BLaER1 treated with 17β-estradiol and CSF1 and Interleukin-3, amounts not matched to agents 10 nM and 100 nM (cell line): ENCODE measurements around the gene FILIP1L.

Experiments used
- H3K27ac ChIP-seq, 11 experiments: shearing (Covaris generic); formaldehyde crosslinking; 2 replicates each; pipeline ENCODE4 v1.8.1; 2022
- H3K27me3 ChIP-seq, 11 experiments: shearing (Covaris generic); formaldehyde crosslinking; 2 replicates each; pipeline ENCODE4 v1.8.1; 2022
- H3K36me3 ChIP-seq, 11 experiments: shearing (Covaris generic); formaldehyde crosslinking; 2 replicates each; pipeline ENCODE4 v1.8.1; 2022
- H3K4me1 ChIP-seq, 10 experiments: shearing (Covaris generic); formaldehyde crosslinking; 2 replicates each; pipeline ENCODE4 v1.8.1; 2022
- H3K4me2 ChIP-seq, 11 experiments: shearing (Covaris generic); formaldehyde crosslinking; 2 replicates each; pipeline ENCODE4 v1.8.1; 2022
- H3K4me3 ChIP-seq, 10 experiments: shearing (Covaris generic); formaldehyde crosslinking; 2 replicates each; pipeline ENCODE4 v1.8.1; 2022
- H3K9ac ChIP-seq, 11 experiments: shearing (Covaris generic); formaldehyde crosslinking; 2 replicates each; pipeline ENCODE4 v1.8.1; 2022
- H3K9me3 ChIP-seq, 11 experiments: shearing (Covaris generic); formaldehyde crosslinking; replicated peaks in 1 of 11; 2 replicates each; pipeline ENCODE4 v1.8.1; 2022
- H4K20me1 ChIP-seq, 11 experiments: shearing (Covaris generic); formaldehyde crosslinking; 2 replicates each; pipeline ENCODE4 v1.8.1; 2022
- Cebpa-rat ChIP-seq, 11 experiments: shearing (Covaris generic); IDR thresholded peaks; 2 replicates each; pipeline ENCODE4 v1.8.1; 2022

FILIP1L gene

DNA sequence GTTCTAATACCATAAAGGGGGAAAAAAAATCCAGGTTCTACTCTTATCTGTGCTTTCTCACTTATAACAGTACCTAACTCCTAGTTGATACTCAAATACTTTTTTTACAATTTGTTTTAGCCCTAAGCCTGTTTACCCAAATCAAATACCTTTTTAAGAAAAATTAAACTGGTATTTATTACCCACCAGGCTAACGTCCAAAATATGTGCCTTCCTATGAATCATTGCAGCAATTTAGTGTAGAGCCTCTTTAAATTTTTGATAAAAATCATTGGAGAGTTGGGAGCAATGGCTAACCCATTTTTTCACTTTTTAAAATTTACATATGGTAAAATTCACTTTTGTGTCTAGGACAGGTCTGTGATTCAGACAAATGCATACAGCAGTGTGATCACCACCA, 27.9 kb downstream of the FILIP1L start:
- Histone ChIP-seq H3K4me3 (no peak overlapping the region), H3K27me3 (no peaks in the 10 kb centered on the region), H3K27ac (no peak overlapping the region), H3K4me2 (no peak overlapping the region), H4K20me1 (peaks cover 0 to 11% (median 0%) of the 10 kb centered on the region in 11 experiments; a peak in 5 of 22 replicates), H3K9ac (no peak overlapping the region), H3K9me3 (no peaks in the 10 kb centered on the region), H3K4me1 (peaks cover 0 to 35% (median 9%) of the 10 kb centered on the region in 10 experiments; a peak in 14 of 20 replicates), H3K36me3 (no peaks in the 10 kb centered on the region)
- no peak for TF ChIP-seq Cebpa-rat (IDR thresholded peaks at IDR 0.05)

- H3K4me1 ChIP-seq, result peaks cover 0 to 26% (median 9%) of the 10 kb centered on the region in 10 experiments; a peak in 14 of 20 replicates
- no peaks in the 10 kb centered on the region for H3K27me3 ChIP-seq
- no peak for TF ChIP-seq Cebpa-rat (IDR thresholded peaks at IDR 0.05)
- no peak overlapping the region for H3K9ac ChIP-seq
- H4K20me1 ChIP-seq, result peaks cover 0 to 11% (median 0%) of the 10 kb centered on the region in 11 experiments; a peak in 4 of 22 replicates
- no peak overlapping the region for H3K4me3 ChIP-seq
- H3K9me3 ChIP-seq, result no peaks in the 10 kb centered on the region
- H3K4me2 ChIP-seq, result peak overlapping the region in 3 of 11 experiments; percentile 30 to 77 (median 70); a peak in 5 of 22 replicates
- H3K36me3 ChIP-seq, result no peaks in the 10 kb centered on the region
- no peak overlapping the region; a peak in 1 of 22 replicates for H3K27ac ChIP-seq
Observed at GRCh38 chr3:100084100-100084806, 30.0 kb downstream of the FILIP1L start.

DNA sequence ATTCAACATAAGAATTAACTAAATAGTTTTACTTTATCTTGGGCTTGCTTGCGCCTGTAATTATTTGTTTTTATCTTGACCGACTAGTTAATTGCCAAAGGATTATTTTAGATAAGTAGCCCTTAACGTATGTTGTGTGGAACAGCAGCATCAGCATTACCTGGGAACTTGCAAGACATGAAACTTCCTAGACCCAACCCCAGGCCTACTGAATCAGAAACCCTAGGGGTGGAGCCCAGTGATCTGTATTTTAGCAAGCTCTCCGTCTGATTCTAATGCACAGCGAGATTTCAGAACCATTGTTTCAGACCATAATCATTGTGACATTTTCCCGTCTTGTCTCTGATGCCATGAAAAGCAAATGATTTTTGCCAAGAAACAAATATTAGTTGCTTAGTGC, 31.1 kb downstream of the FILIP1L start:
- no peak for TF ChIP-seq Cebpa-rat (IDR thresholded peaks at IDR 0.05)
- no peak overlapping the region for H3K27ac ChIP-seq
- peaks cover 0 to 26% (median 9%) of the 10 kb centered on the region in 10 experiments; a peak in 14 of 20 replicates for H3K4me1 ChIP-seq
- no peak overlapping the region for H3K4me3 ChIP-seq
- 0 out of 22 replicates have a peak, but pooled peaks cover 0 to 5% (median 0%) of the 10 kb centered on the region in 11 experiments for H3K9me3 ChIP-seq
- H3K9ac ChIP-seq, result no peak overlapping the region
- H3K27me3 ChIP-seq, result no peaks in the 10 kb centered on the region
- H4K20me1 ChIP-seq, result peaks cover 0 to 11% (median 0%) of the 10 kb centered on the region in 11 experiments; a peak in 4 of 22 replicates
- H3K4me2 ChIP-seq, result no peak overlapping the region
- H3K36me3 ChIP-seq, result peaks cover 0 to 8% (median 0%) of the 10 kb centered on the region in 11 experiments; a peak in 4 of 22 replicates

- no peak overlapping the region for H3K4me3 ChIP-seq
- H3K9me3 ChIP-seq, result 0 out of 22 replicates have a peak, but pooled peaks cover 0 to 5% (median 0%) of the 10 kb centered on the region in 11 experiments
- no peak overlapping the region for H3K27ac ChIP-seq
- no peaks in the 10 kb centered on the region for H3K27me3 ChIP-seq
- H3K4me2 ChIP-seq, result no peak overlapping the region
- no peak overlapping the region for H3K9ac ChIP-seq
- no peak for TF ChIP-seq Cebpa-rat (IDR thresholded peaks at IDR 0.05)
- H4K20me1 ChIP-seq, result peaks cover 0 to 11% (median 0%) of the 10 kb centered on the region in 11 experiments; a peak in 4 of 22 replicates
- H3K36me3 ChIP-seq, result peaks cover 0 to 9% (median 0%) of the 10 kb centered on the region in 11 experiments; a peak in 4 of 22 replicates
- peaks cover 0 to 26% (median 9%) of the 10 kb centered on the region in 10 experiments; a peak in 14 of 20 replicates for H3K4me1 ChIP-seq
Observed at GRCh38 chr3:100082714-100083113, 31.6 kb downstream of the FILIP1L start.

- H3K4me1 ChIP-seq, result peaks cover 0 to 24% (median 5%) of the 10 kb centered on the region in 10 experiments; a peak in 14 of 20 replicates
- H3K9me3 ChIP-seq, result 0 out of 22 replicates have a peak, but pooled peaks cover 0 to 5% (median 0%) of the 10 kb centered on the region in 11 experiments
- no peak overlapping the region for H3K27ac ChIP-seq
- H3K9ac ChIP-seq, result no peak overlapping the region
- peaks cover 0 to 9% (median 0%) of the 10 kb centered on the region in 11 experiments; a peak in 5 of 22 replicates for H3K36me3 ChIP-seq
- no peak for TF ChIP-seq Cebpa-rat (IDR thresholded peaks at IDR 0.05)
- H3K27me3 ChIP-seq, result no peaks in the 10 kb centered on the region
- H3K4me2 ChIP-seq, result no peak overlapping the region
- no peak overlapping the region for H3K4me3 ChIP-seq
- peaks cover 0 to 11% (median 0%) of the 10 kb centered on the region in 11 experiments; a peak in 4 of 22 replicates for H4K20me1 ChIP-seq
Observed at GRCh38 chr3:100081986-100082692, 32.2 kb downstream of the FILIP1L start.

DNA sequence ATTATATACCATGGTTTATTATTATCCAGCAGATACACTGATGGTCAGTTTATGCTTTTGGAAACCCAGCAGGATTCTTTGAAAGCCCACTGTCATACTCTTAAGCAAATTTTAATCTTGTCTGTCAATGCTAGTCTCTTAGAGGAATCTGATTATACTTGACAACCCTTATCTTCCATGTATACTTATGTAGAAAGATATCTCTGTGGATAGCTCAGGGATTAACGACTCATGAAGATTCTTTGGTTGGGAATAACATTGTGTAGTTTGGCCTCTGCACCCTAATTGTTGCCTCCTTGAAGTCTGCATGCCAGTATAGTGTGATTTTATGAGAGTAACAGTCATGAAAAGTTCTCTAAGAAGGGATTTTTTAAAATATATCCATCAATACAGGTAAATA, 33.0 kb downstream of the FILIP1L start:
- no peak overlapping the region for H3K9ac ChIP-seq
- H3K36me3 ChIP-seq, result peaks cover 0 to 9% (median 0%) of the 10 kb centered on the region in 11 experiments; a peak in 5 of 22 replicates
- H3K27ac ChIP-seq, result no peak overlapping the region
- peaks cover 0 to 22% (median 2%) of the 10 kb centered on the region in 10 experiments; a peak in 11 of 20 replicates for H3K4me1 ChIP-seq
- no peaks in the 10 kb centered on the region for H3K27me3 ChIP-seq
- 0 out of 22 replicates have a peak, but pooled peaks cover 0 to 5% (median 0%) of the 10 kb centered on the region in 11 experiments for H3K9me3 ChIP-seq
- TF ChIP-seq Cebpa-rat (IDR thresholded peaks at IDR 0.05), result no peak
- H4K20me1 ChIP-seq, result peaks cover 0 to 4% (median 0%) of the 10 kb centered on the region in 11 experiments; a peak in 3 of 22 replicates
- H3K4me3 ChIP-seq, result no peak overlapping the region
- no peak overlapping the region for H3K4me2 ChIP-seq

DNA sequence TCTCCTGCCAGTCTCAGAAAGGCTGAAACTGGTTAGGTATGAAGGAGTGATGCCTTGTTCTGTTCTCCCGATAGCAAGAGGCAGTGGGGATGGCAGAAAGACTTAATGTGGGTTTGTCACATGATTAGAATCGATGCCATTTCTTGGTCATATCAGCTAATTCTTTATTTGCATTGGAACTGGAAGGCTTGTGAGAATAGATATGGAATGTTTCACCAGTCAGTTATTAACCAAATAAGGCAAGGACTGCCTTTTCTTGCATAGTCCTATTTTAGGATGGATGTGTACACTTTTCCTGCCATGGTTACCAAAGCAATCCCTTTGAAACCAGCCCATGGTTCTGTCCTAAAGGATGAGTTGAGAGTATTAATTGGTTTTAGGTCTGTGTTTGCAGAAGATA, 33.7 kb downstream of the FILIP1L start:
- Histone ChIP-seq H3K27ac (no peak overlapping the region), H3K9me3 (0 out of 22 replicates have a peak, but pooled peaks cover 0 to 5% (median 0%) of the 10 kb centered on the region in 11 experiments), H3K27me3 (no peaks in the 10 kb centered on the region), H3K36me3 (peaks cover 0 to 9% (median 0%) of the 10 kb centered on the region in 11 experiments; a peak in 5 of 22 replicates), H3K9ac (no peak overlapping the region), H4K20me1 (no peaks in the 10 kb centered on the region; a peak in 2 of 22 replicates), H3K4me3 (no peak overlapping the region), H3K4me1 (peaks cover 0 to 27% (median 9%) of the 10 kb centered on the region in 10 experiments; a peak in 15 of 20 replicates), H3K4me2 (no peak overlapping the region)
- TF ChIP-seq Cebpa-rat (IDR thresholded peaks at IDR 0.05), result no peak

- no peak overlapping the region for H3K4me3 ChIP-seq
- no peak overlapping the region for H3K27ac ChIP-seq
- H4K20me1 ChIP-seq, result no peaks in the 10 kb centered on the region; a peak in 1 of 22 replicates
- H3K4me1 ChIP-seq, result peaks cover 3 to 27% (median 18%) of the 10 kb centered on the region in 10 experiments
- H3K9me3 ChIP-seq, result 0 out of 22 replicates have a peak, but pooled peaks cover 0 to 5% (median 0%) of the 10 kb centered on the region in 11 experiments
- no peak overlapping the region for H3K4me2 ChIP-seq
- TF ChIP-seq Cebpa-rat (IDR thresholded peaks at IDR 0.05), result no peak
- H3K9ac ChIP-seq, result no peak overlapping the region
- no peaks in the 10 kb centered on the region for H3K27me3 ChIP-seq
- peaks cover 0 to 9% (median 0%) of the 10 kb centered on the region in 11 experiments; a peak in 5 of 22 replicates for H3K36me3 ChIP-seq
Observed at GRCh38 chr3:100079328-100079727, 35.0 kb downstream of the FILIP1L start.
